ENCODE measurements around the gene CDH23.

GRCh38 chr10:71742301-71743088 lies 345.8 kb downstream of the CDH23 start:
- TF ChIP-seq ELF4 (IDR thresholded peaks at IDR 0.05) = no peak
- TF ChIP-seq FOXA1 (IDR thresholded peaks at IDR 0.05) = no peak
- no peak for TF ChIP-seq SUZ12 (IDR thresholded peaks at IDR 0.05)
- no peak for TF ChIP-seq L3MBTL2 (conservative IDR thresholded peaks at IDR 0.05)
- no peak for TF ChIP-seq PKNOX1 (IDR thresholded peaks at IDR 0.05)

Measured in HEK293T (cell line).